Measurements from ENCODE around the gene PTPRO.

GRCh38 chr12:15532364-15532977 is 210.2 kb downstream of the PTPRO start:
- TF ChIP-seq POLR2A (IDR thresholded peaks at IDR 0.05; ENCODE audit: extremely low read depth, insufficient read length) (no peak), CTCF (IDR thresholded peaks at IDR 0.05; ENCODE audit: low read depth, low read length) (peak; percentile 45), MAX (IDR thresholded peaks at IDR 0.05; ENCODE audit: low read depth, low read length) (no peak), MYC (IDR thresholded peaks at IDR 0.05; ENCODE audit: low read depth, low read length) (no peak)

Data from NB4 (cell line).